ENCODE results near the gene AHCYL2.

DNA sequence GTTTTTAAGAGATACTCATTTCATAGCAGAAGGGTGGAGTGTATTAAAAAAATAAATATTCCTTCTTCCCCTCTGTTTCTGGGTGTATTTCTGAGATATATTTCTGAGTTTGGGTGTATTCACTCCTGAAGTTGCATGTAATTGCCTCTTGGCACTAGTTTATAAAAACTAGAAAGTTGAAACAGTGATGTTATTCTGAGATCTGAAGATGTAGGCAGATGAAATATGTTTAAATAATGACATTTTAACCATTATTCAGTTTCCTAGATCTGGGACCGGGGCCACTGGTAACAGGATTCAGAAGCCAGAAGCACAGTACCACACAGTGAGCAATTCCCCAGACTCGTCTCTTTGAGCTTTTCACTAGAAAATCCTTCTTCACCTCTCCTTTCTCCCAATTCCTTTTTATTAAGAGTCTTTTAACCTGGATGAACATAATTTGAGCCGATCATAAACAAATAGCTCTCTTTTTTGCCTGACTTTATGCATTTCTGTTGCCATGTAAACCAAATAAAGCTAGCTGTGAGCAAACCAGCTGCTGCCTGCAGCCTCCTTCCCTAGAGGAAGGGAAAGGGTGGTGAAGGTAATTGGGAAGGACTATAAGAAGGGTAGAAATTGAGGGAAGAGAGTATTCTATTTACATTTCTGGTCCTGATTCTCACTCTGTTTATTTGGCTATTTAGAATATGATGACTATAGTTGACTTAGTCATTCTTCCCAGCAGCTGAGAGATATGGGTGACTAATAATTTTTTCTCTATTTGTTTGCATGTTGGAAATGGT is 107.6 kb downstream of the AHCYL2 start:
- TF ChIP-seq, protein P1, sequence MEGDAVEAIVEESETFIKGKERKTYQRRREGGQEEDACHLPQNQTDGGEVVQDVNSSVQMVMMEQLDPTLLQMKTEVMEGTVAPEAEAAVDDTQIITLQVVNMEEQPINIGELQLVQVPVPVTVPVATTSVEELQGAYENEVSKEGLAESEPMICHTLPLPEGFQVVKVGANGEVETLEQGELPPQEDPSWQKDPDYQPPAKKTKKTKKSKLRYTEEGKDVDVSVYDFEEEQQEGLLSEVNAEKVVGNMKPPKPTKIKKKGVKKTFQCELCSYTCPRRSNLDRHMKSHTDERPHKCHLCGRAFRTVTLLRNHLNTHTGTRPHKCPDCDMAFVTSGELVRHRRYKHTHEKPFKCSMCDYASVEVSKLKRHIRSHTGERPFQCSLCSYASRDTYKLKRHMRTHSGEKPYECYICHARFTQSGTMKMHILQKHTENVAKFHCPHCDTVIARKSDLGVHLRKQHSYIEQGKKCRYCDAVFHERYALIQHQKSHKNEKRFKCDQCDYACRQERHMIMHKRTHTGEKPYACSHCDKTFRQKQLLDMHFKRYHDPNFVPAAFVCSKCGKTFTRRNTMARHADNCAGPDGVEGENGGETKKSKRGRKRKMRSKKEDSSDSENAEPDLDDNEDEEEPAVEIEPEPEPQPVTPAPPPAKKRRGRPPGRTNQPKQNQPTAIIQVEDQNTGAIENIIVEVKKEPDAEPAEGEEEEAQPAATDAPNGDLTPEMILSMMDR (IDR thresholded peaks at IDR 0.05): no peak
- TF ChIP-seq SMAD3 (CRISPR knock-in tag; IDR thresholded peaks at IDR 0.05; ENCODE audit: borderline replicate concordance) (no peak), CREB1 (CRISPR knock-in tag; IDR thresholded peaks at IDR 0.05) (no peak), ETV6 (CRISPR knock-in tag; IDR thresholded peaks at IDR 0.05) (no peak), FOXP1 (CRISPR knock-in tag; IDR thresholded peaks at IDR 0.05; ENCODE audit: borderline replicate concordance) (no peak), TEAD4 (CRISPR knock-in tag; IDR thresholded peaks at IDR 0.05) (no peak)
- TF ChIP-seq, protein P2, sequence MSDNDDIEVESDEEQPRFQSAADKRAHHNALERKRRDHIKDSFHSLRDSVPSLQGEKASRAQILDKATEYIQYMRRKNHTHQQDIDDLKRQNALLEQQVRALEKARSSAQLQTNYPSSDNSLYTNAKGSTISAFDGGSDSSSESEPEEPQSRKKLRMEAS (CRISPR knock-in tag; IDR thresholded peaks at IDR 0.05): no peak
